H4 (cell line): Measurements from ENCODE around the gene ARHGDIA. TPM values are rescaled to one million over a fixed set of nuclear protein-coding genes. Genes with fewer than 3 reads are reported as not detected.
A peak's percentile ranks its signal among the peaks of the same experiment; 100 is the strongest.

Experiments used
- DNase-seq: peaks from one replicate; pipeline ENCODE4 v3.0.0-alpha.2; 2015; ENCODE audit warnings: low spot score
- total RNA-seq: library from RNA; depleted of rRNA; stranded (reverse); fragments of >200 nt; shearing (Covaris generic); gene quantifications from 2 replicates; pipeline ENCODE4 v1.2.3, GENCODE V29; 2014

ARHGDIA gene
- total RNA-seq, 1 experiment from 2014 or later, result 78.2 TPM

- DNase-seq, result no peak
These were observed 5.3 kb downstream of the ARHGDIA start for GRCh38 chr17:81865733-81866439.

DNA sequence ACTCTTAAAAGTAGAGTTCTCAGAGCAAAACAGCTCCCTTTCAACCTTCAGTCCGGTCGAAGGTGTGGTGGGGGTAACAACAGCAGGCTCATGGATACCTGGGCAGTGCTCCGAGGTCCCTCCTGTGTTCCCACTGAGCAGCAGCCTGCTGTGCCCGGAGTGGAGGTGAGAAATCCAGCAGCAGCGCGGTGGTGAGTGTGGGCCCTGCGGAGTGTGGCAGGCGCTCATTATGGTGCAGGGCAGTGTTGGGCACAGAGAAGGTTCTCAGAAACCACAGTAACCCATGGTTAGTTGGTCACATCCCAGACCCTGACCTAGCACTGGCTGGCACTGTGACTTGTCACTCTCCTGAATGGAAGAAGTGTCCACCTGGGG, 5.8 kb downstream of the ARHGDIA start:
- no peak for DNase-seq

GRCh38 chr17:81863833-81864768, 7.0 kb downstream of the ARHGDIA start:
- DNase-seq, result no peak

- DNase-seq, result no peak
These were observed 7.9 kb downstream of the ARHGDIA start for GRCh38 chr17:81863123-81863675.

DNA sequence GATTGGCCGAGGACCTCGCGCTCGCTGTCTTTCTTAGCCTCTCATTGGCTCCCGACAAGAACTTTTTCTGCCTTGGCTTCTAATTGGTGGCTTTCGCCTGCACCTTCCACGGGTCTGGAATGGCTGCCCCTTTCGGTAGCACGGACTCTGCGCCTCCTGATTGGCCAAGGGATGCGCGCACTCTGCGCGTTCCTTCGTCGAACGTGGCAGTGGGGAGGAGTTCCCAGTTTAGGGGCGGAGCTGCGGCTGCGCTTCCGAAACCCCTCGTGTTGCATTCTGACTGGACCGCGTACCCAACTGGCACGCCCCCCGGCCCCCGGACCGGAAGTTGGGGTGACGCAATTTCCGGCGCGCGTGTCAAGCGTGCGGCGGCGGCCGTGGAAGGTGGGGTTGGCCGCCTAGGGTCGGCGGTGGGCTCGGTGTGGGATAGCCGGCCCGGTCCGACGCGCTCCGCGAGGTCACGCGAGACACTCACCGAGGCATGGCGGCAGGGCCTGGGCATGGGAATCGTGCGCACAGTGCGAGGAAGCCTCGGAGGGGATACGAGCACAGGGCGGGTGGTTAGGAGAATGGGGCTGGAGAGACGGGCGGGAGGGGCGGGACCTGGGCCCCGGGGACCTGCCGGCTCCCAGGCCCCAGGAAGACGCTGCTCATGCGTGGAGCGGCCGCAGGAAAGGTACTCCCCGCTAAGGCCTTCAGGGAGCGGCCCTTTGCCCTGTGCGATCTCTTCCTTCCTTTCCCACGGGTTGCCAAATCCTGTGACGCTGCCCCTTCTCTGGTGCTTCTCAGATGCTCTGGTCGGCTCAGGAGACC, 10.2 kb downstream of the ARHGDIA start:
- peak; percentile 100 for DNase-seq

DNA sequence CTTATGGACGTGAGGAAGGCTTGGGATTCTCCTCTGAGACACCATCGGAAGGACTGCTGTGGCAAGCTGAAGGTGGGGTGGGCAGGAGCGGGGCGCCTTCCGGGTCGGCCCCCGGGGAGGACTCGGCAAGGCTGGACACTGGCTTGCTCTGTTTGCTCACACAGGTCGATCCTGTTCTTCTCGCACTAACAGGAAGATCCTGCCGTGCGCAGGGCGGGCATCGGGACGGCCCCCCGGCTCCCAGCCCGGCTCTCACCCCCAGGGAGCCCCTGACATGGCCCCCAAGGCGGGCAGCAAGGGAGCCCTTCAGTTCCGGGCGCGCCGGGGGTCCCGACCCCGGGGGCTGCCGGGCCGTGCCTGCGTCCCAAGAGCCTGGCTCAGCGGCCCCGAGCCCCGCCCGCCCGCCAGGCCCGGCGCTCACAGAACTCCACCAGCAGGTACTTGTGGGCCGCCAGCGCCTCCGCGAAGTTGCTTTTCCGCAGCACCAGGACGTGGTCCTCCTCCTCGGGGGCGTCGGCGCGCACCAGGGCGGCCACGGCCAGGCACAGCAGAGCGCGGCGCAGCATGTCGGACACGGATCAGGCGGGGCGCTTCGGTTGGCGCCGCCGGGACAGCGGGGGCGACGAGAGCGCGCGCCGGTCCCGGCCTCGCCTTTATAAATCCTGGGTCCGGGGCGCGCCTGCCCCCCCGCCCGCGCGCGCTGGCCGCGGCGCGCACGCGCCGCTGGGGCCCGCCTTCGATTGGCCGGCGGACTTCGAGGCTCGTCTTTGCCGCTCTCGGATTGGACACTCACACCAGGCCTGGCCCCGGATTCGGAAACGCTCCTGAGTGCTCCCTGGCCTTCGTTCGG, 11.0 kb downstream of the ARHGDIA start, which contains the start of gene P4HB:
Gene P4HB (minus strand): TSS at position 630 of the 850 bp plus-strand sequence. CDS start 64 bp downstream, at position 566.
- DNase-seq, result no peak

DNA sequence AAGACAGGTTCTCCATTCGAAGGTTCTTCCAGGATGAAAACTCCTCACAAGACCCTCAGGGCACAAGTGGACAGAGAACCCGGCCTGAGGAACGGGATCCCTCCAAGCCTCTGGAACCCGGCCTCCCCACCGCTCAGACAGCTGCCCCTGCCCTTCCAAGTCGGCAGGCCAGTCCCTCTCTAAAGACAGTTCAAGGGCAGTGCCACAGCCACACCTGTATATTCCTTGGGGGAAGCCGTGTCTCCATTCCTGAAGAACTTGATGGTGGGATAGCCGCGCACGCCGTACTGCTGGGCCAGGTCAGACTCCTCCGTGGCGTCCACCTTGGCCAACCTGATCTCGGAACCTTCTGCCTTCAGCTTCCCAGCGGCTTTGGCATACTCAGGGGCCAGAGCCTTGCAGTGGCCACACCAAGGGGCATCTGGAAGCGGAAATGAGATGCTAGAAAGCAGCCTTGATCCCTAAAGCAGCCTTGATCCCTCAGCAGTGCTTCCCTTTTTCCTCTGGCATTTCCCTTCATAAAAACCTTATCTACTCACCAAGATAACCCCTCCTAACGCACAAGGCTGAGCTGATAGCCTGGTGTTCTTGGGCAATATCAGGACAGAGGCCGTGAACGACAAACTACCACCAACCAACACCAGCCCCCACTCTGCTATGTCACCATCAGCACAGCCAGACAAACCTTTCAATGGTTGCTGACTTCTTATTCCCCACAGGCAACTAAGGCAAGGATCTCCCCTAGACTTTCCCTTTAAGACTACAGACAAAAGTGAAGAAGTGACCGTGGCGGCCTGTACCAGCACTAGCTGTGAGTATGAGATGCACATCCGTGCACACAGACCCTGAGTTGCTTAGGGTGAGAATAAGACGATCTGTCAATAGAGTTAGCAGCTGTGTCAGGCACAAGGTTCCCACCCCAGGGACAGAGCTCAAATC, 11.9 kb downstream of the ARHGDIA start:
- no peak for DNase-seq

DNA sequence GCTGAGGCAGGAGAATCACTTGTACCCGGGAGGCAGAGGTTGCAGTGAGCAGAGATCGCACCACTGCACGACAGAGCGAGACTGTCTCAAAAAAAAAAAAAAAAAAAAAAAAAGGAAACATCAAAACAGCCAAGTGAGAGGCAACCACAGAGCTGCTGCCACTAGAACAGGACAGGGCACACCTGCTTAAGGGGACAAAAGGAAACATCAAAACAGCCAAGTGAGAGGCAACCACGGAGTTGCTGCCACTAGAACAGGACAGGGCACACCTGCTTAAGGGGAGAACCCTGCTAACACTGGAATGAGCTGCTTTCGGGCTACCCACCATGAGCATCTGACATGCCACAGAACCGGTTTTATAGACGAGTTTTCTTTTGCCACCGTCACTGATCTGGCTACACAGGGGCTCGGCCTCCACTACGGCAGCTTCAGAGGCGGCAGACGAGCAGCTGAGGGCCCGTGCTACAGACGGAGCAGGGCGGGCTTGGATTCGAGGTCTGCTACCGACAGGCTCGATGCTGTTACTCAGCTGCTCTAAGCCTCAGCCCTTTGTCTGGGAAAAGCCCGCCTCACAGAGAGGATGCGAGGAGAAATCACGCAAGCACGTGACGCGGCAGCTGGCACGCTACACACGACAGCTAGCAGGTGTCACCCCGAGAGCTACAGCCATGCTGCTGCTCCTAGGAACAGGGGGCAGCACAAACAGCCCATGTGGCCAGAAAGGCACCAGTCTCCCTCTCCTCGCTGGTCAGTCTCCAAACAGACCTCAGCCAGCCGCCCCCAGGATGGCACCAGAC, 12.8 kb downstream of the ARHGDIA start:
- no peak for DNase-seq

DNA sequence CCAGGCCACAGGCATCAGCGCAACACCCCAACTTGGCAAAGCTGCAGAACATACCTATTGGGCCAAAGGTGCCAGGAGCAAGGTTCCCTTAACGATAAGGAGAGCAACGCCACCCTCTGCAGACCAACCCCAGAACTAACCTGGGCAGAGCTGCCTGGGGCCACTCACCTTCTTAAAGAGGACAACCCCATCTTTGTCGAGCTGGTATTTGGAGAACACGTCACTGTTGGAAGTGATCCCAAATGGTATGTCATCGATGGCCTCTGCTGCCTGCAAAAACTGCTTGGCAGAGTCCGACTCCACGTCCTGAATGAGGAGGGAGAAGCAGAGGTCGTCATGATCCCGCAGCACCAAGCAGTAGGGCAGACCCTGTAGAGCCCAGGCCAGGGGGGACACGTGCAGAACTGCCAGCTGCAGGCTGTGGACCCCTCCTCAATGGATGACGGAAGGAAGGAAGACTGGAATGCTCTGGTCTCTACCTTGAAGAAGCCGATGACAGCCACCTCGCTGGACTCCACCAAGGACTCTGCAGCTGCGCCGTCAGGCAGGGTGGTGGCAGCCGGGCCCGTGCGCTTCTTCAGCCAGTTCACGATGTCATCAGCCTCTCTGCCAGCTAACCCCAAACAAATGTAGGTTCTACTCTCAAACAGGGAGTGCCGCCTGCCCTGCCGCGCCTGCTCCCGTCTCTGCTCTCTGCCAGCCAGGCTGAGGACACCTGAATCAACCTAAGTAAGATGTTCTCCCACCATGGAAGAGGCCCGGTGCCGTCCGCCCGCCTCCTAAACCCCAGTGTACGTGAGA, 16.0 kb downstream of the ARHGDIA start:
- no peak for DNase-seq

GRCh38 chr17:81852237-81852636, 18.9 kb downstream of the ARHGDIA start:
- DNase-seq, result no peak

- DNase-seq, result no peak
These were observed 19.7 kb downstream of the ARHGDIA start for GRCh38 chr17:81851423-81851822.

DNA sequence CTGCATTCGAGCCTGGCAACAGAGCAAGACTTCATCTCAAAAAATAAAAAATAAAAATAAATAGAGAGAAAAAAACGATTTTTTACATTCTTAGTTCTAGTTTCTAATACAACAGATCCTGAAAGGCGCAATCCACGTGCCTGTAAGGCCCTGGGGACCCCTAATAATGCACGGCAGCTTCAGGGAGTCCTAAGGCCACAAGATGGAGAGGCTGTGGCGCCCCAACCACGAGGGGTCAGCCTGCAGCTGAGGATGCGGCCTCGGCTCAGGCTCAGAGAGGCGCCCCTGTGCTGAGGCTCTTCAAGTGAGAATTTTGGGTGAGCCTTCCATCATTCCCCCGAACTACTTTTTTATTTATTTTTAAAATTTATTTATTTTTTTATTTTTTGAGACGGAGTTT, 21.7 kb downstream of the ARHGDIA start:
- no peak for DNase-seq

DNA sequence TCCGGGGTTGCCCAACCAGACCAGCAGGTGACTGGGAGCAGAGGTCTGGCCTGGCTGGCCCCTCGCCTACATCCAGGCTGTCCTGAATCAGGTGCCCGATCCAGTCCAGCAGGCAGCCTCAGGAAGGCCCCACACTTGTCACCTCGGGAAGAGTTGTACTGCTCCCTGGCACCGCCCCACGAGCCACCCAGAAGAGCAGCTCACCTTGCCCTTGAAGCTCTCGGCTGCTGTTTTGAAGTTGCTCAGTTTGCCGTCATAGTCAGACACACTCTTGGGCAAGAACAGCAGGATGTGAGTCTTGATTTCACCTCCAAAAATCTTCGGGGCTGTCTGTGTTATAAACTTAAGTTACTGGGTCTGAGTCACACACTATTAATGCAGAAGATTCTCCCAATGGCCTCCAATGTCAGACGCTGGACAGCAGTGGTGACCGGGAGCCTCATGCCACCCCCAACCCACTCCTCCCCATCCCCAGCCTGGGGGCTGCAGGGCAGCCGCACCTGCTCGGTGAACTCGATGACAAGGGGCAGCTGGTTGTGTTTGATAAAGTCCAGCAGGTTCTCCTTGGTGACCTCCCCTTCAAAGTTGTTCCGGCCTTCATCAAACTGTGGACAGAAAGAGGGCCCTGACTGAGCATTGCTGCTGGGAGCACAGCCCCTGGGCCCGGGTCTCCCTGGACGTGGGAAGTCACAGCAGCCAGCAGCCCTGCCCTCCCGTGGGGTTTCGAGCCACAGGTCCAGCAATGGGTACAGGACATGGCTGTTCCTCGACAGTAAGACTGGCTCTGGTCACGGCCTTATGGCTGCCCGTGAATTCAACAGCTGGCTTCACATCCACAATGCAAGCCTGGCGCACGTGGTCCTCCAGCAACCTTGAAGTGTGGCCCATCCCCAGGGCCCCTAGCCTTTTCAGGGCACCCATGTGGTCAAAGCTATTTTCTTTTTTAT, 24.1 kb downstream of the ARHGDIA start:
- DNase-seq, result no peak

DNA sequence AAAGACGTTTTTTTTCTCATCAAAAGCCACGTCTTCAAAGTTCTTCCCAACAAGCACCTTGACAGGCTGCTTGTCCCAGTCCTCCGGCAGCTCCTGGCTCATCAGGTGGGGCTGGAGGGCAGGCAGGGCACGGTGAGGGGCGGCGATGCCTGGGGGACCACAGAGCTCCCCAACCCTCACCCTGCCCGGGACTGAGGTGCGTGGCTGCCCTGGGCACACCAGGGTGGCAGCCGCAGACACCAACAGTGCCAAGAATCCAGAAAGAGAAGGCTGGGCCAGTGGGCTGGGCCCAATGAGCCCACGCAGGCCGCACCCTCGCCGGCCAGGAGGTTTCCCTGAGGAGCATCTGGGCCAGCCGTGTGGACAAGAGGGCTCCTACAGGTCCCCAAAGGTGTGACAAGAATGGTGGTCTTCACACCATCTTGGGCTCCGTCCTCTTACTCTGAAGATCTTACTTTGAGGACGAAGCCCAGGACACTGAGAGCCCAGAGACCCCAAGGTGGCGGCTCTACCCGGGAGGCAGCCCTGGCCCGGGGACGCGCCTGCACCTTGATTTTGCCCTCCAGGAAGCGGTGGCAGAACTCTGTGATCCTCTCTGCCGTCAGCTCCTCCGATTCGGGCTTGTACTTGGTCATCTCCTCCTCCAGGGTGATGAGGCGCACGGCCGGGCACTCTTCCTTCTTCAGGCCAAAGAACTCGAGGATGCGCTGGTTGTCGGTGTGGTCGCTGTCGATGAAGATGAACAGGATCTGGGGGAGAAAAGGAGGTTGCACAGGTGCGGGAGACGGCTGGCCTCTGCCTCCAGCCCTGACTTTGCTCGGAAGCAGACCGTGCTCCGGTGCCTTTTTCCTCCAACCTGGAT, 25.0 kb downstream of the ARHGDIA start:
- DNase-seq, result no peak

DNA sequence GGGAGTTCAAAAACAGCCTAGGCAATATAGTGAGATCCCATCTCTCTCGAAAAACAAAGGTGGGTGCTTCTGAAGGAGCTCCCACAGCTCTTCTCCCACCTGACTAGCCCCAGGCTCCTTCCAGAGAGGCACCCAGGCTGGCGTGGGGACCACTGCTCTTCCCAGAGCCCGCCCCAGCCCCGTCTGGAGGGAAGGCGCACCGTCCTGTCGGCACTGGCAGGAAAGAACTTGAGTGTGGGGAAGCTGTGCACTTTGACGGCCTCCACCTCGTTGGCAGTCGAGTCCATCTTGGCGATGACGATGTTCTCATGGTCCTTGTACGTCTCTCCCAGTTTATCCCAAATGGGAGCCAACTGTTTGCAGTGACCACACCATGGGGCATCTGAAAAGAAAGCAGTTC, 25.8 kb downstream of the ARHGDIA start:
- no peak for DNase-seq

- DNase-seq, result no peak
These were observed 26.2 kb downstream of the ARHGDIA start for GRCh38 chr17:81844887-81845286.
